Posterior vena cava (tissue), 2 donors: ENCODE data around the gene COL19A1. TPM values are rescaled to one million over a fixed set of nuclear protein-coding genes. Genes with fewer than 3 reads are reported as not detected.

Experiments used
- DNase-seq: peaks from one replicate; pipeline ENCODE4 v3.0.0-alpha.2; 2020; ENCODE audit warnings: low spot score
- intact Hi-C, 2 donors: fragments of 100-400 bp; cut with DNase I; formaldehyde crosslinking; loops; one replicate each; pipeline versions ENCODE4 v1.14.1 to v1.14.2; 2022 to 2023
- total RNA-seq, 2 donors: library from RNA; stranded (reverse); fragmentation: NEBNext Ultra II Directional; extraction: Animal tissue kit (Norgen Biotek cat#: 25700); gene quantifications; one replicate each; pipeline ENCODE4 v1.2.1, GENCODE V29; 2021
- donor health status: DM: yes; HTN: yes; CAD: no.
- donor health status: DM: yes; HTN: yes; CAD: no.

Gene COL19A1
- total RNA-seq, 2 donors from 2014 or later = 0.14 to 0.46 TPM

DNA sequence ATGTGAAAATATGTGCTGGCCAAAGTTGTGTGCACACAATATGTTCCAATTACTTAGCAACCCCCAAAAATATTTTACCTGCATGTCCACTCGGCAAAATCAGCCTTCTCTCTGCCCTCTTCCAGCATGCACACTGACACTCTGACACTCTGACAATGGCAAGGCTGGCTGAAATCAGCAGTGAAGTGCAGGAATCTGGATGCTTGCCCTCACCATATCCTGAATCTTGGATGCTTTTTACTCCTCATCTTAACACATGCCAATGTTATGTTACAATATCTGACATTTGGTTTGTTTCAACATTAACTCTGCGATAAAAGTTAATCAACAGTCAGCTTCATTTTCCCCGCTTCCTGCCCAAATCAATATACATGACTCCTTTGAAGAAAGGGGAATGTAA is 233.4 kb downstream of the COL19A1 start:
- DNase-seq = no peak
- intact Hi-C loops = no loop called here

DNA sequence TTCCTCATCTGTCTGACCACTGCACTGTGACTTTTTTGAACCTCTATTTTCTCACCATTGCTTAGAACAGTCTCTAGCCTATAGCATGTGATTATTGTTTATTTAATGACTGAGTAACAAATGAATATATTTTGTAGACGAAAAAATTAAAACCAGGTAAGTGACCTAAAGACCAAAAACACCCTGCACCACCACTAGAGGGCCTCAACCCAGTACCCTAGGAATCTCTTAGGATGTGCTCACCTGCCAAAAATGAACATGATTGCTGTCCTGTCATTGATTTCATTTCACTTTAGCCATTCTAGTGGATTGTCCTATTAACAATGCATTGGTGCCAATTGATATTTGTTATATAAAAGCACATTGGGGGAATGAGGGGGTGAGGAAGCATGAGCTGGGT is 237.4 kb downstream of the COL19A1 start:
- intact Hi-C loops = no loop called here
- no peak for DNase-seq

DNA sequence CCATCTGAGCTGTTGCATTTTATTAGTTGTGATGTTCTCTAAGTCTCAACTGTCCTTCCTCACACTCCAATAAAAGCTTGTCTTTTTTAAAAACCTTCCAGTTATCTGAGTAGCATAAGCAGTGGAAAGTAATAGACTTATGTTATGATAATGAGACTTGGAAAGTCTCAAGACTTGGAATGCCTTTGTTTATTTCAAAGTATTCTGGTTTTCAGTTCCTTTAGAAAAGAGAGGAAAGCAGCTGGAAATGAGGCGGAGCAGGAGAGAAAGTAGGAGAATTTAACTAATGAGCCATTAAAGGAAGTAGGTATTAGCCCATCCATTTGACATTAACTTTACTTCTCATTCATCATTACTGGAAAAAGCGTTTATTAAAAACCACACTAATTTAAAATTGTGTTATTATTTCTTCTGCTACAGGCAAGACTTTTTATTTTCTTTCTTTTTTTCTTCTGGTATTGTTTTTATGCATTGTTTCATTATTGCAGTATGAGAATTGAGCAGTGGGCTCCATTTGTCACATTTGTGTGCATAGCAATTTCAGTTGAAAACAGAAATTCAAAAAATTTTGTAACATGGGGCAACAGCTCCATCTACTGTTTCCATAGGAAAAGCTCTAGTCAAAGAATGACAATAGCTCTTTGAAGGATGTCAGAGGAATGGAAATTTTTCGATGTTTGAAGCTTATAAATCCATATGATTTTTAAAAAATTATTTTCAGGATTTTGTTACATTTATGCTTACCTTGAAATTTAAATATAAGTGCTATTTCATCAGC is 241.7 kb downstream of the COL19A1 start:
- intact Hi-C loops = no loop called here
- no peak for DNase-seq

DNA sequence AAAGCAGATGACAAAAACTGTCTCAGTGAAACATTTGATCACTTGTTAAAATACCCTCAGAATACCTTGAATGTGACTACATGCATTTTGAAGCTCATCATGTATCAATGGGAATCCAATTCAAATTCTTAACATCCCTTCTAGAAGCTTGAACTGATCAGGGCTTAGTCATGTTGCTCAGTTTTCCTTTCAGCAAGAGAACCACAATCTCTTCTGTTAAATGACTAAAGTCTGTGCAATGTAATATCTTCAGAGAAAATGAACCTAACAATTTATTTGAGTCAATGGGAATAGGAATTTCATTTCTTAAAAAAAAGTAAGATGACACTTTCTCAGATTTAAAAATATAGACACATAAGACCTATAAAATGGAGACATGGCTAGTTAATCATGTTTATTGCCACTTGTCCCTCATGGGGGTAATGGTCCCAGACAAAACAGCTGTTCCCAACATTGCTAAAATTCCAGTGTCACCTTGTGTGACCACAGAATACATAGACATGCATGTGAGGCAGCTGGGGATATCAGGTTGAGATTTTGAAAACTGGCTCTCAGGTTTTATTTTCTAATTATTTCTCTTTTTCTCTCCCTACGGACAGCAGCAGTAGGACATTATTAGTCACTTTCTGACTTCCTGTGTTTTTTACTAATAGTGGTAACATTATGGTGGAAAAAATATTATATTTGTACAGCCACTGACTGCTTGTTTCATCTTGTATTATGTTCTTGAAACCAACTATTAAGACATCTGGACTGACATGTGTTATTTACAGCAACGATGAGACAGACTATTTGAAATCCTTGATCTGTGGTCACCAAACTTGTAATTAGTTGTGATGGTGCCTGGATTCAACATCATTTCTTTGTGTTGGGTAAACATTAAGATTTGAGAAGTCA is 244.0 kb downstream of the COL19A1 start:
- DNase-seq = no peak
- intact Hi-C loops = no loop called here

DNA sequence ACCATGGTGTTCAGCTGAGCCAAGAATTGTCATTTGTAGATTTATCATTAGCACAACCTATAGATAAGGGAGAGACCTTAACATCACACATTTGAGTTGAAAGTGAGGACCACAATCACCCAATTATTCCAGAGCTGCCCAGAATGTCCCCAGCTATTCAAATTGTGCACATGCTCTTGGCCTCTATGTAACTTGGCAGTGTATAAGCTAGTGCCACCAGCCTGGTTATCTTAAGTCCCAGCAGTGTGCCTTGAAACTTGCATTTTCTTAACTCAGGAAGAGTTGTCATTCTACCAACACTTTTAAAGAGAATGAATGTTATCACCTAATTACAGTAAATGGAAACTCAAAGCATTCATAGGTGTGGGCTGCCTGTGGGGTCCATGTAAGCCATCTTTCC is 245.4 kb downstream of the COL19A1 start:
- intact Hi-C loops = no loop called here
- DNase-seq = no peak

DNA sequence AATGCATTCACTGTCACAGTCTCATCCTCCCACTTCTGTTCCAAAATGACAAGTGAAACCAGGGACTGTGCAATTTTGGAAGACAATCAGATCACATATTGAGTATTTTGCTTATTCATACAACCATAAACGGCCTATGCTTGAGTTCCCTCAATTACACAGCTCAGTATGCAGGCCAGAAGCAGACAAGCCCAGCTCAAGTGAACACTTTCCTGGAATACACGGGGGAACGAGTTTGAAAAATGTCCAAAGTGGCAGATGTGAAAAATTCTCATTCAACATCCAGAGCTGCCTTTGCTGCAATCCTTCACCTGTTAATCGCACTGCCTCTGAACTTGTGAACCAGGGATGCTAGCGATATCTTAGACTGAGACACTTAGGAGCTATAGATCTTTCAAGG is 246.4 kb downstream of the COL19A1 start:
- intact Hi-C loops = no loop called here
- no peak for DNase-seq

DNA sequence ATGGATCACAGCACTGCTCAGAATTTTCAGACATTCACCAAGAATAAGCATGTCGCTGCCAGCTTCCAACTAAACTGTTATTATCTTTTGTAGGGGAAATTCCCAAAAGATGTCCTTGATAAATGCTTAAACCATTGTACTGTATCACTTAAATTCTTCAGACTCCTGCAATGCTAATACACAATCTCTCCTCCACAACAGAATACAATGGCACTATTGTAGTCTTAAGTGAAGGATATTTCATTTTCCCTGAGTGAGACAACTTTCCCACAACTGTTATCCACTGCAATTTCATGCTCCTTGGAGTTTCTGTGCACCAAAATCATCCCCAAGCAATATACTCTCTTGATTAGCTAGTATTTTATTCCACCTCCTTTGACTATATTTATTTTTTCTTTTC is 246.8 kb downstream of the COL19A1 start:
- DNase-seq = no peak
- intact Hi-C loops = no loop called here

DNA sequence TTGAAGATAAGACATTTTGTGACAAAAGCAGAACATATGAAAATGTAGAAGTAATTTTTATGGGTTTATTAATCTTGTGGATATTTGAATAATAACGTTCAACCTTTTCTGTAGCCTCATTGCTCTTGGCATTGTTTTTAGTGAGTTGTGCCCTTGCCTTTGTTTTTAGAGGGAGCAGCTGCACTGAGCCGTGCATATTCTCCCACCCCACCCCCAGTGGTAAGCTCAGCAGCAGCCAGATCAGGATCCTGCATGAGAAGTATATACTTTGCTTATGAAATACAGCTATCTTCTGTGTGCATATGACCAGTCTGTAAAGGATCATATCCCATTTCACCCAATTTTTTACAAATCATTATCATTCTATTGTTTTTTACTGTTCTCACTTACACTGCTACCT is 252.3 kb downstream of the COL19A1 start:
- intact Hi-C loops = no loop called here
- DNase-seq = no peak

DNA sequence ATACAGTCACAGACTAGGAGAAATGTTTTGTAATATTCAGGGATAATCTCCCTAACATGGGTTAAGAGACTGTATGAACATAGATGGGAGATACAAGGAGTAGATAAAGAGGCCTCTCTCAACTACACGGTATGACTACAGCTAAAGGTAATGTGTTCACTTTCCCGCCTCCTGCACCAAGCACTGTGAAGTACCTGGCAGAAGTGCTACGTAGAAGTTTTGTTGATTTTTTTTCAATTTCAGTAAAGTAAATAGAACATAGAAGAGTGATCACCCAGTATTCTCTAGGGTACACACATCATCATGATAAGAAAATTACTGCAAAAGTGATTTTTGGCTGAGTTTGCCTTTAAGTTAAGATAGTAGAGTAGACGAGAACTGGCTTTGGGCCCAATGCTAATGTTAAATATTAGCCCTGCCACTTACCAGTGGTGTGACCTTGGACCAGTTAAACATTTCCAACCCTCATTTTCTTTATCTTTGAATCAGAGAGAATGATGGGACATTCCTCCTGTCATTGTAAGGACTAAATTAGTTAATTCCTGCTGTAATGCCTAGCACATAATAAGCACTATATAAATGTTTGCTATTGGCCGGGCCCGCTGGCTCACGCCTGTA is 253.0 kb downstream of the COL19A1 start:
- no peak for DNase-seq
- intact Hi-C loops = no loop called here

DNA sequence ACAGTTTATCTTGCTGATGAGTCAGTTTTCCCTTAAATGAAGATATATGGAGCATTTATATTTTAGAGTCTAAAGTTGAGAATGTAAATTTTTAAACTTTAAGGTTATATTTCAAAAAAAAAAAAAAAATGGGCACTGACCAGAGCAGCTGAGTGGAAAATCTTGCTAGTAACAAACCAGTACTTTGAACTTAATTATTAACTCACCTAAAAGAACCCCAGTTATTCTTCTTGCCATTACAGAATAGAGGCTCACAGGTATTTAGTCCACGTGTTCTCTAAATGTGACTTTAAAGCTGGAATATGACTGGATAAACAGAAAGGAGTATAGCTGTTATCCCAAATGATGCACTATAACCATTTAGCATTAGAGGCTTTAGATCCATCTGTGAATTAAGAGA is 258.1 kb downstream of the COL19A1 start:
- intact Hi-C loops = no loop called here
- DNase-seq = no peak

DNA sequence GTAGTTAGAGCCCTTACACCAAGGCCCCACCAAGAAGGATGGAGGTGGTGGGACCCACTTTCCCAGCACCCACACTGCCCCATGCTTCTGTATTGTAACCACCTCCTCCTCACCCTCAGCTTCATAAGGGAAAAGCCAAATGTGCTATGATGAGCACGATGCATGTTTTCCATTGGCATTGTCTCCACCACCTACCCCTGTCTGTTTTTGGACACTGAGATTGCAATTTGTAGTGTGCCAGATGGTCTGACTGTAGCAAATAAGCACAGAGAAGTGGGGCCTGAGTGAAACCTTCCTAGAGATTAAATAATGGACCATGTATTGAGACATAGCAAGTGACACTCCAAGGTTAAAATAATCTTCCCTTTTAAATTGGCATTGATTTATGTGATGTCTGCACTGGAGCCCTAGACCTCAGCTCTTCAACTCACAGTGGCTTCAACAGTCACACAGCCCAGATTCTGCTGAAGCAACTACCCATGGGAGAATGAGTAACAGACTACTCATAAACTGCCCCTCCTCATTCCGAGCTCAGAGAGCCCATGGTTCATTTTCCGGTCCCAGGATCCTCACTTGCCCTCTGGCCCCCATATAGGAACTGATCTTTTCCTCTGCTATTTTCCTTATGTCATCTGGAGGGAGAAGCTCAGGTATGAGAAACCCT is 258.7 kb downstream of the COL19A1 start:
- DNase-seq = no peak
- intact Hi-C loops = no loop called here

DNA sequence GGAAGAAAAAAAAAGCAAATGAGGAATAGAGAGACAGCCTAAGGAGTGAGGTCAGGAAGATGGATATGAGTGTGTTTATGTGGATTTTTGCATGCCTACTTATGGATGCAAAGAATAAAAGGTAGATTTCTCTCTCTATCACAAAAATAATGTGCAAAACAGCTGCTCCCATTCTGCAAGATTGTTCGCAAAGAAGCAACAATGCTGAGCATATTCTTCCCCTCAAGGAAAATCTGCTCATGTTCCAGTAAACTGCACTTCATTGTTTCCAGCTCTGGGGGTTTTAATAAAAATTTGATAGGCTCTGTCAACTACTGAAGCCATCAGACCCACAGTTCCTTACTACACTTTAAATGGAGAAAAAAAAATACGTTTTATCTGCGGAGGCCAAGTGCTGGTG is 259.2 kb downstream of the COL19A1 start:
- no peak for DNase-seq
- intact Hi-C loops = no loop called here

DNA sequence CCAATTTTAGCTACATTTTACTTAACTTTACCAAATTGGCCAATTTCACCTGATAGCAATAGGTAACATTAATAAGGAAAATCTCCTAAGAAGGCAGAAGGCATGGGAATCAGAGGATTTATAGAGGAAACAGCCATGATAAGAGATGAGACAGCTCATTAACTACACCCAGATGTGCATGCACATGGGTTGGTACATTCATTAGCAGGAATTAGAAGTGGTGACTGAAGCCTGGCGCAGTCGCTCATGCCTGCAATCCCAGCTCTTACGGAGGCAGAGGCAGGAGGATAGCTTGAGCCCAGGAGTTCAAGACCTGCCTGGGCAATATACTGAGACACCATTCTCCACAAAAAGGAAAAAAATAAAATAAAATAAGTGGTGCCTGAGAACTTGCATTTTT is 263.0 kb downstream of the COL19A1 start:
- intact Hi-C loops = no loop called here

DNA sequence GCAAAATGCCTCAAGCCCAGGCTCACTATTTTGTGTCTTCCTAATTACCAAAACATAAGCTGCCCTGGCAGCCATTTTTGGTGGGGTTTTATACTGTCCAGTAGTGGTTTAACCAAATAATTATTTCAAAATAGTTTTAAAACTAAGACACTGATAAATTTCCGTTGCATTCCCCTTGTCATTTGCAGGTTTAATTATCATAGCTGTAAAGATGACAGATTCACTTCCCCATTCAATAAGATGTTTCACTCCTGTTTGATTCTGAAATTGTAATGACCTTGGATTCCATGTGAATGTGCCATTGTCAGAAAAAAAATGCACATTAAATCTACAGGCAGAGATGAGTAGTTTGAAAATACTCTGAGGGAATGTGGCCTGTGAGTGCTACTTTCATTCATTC is 264.5 kb downstream of the COL19A1 start:
- DNase-seq = no peak
- intact Hi-C loops = no loop called here

More for the DNA sequence above, 263.0 kb downstream of the COL19A1 start:
- no peak for DNase-seq

DNA sequence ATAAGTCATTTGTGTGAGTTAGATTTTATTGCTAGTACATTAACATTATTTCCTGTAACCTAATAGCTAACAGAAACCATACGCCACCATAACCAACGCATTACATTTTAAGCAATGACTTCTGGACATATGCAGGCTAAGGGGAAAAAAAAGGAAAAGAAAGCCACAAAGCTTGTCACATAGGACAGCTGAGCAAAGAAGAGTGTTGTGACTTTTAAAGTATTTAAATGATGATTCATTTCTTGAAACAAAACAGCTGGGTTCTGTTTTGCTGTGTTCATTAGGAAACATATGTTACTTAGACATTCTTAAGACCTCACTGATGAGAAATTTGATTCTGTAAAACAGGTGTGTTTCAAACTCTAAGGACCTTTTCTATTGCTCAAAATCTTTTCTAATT is 265.2 kb downstream of the COL19A1 start:
- DNase-seq = no peak
- intact Hi-C loops = no loop called here

DNA sequence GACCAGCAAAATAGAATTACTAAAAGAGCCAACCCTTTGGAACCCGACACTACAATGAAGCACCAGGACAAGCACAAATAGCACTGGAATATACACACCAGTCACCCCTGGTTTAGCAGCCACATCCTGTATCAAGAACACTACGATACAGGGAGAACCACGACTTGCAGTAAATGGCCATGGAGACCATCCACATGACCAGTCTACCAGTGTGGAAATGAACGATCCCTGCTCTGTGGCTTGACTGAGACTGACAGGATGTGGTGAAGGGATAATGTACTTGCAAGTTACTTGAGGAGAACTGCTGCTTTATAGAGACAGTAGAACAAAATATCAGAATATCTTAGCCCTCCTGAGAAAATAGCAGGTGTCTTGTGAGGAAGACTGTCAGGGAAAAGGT is 266.9 kb downstream of the COL19A1 start:
- intact Hi-C loops = no loop called here
- no peak for DNase-seq

DNA sequence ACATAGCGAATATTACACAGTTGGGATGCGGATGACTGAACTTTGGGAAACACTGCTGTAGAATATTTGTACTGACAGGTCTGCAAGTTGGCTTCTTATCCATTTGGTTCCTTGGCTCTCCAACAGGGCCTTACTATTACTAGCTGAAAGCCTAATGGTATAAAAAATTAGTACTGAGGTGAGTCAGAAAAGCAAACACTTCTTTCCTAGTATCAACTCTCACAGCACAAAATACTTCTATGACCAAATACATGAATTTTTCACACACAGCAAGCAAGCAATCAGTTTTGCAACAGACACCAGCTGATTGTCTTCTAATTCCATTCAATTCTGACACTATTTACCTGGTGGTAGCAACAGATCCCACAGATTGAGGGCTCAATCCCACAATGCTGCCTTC is 268.2 kb downstream of the COL19A1 start:
- intact Hi-C loops = no loop called here
- no peak for DNase-seq

DNA sequence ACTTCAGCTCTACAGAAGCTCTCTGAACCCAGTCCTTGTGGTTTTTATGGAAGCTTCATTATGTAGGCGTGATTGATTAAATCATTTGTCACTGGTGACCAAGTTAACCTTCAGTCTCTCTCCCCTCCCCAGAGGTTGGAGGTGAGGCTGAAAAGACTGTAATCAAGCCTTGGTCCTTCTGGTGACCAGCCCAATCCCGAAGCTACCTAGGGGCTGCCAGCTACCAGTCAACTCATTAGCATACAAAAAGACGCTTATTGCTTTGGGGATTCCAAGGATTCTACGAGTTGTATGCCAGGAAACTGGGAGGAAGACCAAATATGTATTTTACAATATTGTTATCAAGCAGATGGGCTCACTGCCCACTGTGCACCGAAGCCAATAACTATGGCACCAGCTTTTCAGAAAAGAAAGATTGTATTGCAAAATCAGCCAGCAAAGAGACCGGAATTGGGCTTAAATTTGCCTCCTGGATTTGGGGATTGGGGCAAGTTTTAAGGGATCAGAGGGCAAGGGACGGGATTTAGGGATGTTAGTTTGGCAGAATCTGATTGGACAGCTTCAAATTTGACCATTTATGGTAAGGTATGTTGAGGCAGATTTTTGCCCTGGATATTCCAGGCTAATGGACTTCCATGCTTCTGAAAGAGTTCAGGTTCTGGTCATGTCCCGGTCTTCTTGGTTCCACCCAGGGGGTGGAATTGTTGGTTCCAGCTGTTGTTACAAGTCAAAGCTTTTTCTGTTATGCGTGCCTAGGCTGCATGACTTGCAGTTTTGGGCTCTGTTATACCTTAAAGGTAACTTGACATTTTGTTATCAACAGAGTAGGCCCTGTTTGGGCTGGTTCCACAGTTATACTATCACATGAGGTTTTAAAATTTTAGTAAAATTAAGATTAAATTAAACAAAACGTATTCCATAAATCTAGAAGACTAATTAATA is 269.1 kb downstream of the COL19A1 start:
- intact Hi-C loops = no loop called here
- no peak for DNase-seq

DNA sequence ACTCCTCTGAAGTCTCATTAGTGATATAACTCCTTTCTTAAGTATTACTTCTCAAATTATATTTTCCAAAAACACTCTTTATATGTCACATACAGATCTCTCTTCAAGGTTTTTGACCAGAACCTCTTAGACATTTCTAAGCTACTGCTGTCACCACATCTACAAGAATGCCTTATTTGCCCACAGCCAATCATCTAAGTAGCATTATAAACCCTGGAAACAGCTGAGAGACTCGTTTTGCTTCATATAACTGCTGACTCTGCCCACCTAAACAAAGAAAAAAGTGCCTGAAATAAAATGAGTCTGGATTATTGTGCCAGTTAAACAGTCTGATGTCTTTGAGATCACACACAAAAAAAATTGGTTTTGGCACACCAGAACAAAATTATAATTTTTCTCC is 270.6 kb downstream of the COL19A1 start:
- DNase-seq = no peak
- intact Hi-C loops = no loop called here
